ENCODE results near the gene HOXC6.

The HOXC6 gene

DNA sequence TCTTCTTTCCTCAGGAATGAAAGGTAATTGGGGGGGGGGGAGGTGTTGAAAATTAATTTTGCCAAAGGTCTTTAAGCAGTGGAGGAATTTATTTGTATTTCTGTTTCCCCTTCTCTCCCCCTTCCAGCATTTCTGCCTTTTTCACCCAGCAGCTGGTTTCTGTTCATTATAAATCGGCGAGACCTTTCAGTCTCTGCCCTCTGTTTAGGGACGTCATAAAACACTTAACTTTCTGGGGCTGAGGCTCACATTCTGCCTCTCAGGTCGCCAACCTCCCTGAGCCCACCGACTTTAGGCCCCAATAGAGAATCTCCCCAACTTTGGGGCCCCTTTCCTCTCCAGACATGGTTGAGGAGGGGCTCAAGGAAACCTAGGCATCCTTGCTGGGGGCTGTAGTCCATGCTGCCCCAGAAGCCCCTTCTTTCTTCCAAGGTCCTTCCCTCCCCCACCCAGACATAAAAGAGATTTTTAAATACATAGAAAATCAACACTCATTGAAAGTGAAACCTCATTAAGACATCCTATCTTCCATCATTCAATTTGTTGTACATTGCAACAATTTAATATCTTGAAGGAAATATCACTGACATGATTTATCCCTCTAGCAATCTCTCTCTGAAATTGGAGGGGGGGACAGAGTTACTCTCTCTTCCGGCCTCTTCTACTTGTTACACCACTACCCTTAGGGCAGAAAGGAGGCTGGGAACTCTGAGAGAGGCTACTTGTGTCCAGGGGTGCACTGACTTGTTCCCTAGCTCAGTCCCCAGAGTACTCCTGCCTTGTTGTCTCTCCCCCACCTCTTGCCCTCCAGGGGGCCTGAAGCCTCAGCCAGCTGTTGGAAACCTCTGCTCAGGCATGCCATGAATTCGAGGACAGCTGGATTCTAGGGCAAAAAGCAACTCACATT lies 2.5 kb upstream of the HOXC6 start:
- TF ChIP-seq, protein P1, sequence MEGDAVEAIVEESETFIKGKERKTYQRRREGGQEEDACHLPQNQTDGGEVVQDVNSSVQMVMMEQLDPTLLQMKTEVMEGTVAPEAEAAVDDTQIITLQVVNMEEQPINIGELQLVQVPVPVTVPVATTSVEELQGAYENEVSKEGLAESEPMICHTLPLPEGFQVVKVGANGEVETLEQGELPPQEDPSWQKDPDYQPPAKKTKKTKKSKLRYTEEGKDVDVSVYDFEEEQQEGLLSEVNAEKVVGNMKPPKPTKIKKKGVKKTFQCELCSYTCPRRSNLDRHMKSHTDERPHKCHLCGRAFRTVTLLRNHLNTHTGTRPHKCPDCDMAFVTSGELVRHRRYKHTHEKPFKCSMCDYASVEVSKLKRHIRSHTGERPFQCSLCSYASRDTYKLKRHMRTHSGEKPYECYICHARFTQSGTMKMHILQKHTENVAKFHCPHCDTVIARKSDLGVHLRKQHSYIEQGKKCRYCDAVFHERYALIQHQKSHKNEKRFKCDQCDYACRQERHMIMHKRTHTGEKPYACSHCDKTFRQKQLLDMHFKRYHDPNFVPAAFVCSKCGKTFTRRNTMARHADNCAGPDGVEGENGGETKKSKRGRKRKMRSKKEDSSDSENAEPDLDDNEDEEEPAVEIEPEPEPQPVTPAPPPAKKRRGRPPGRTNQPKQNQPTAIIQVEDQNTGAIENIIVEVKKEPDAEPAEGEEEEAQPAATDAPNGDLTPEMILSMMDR (IDR thresholded peaks at IDR 0.05; ENCODE audit: insufficient read depth, low read length, missing control alignments) = peak; percentile 19
- POLR2A ChIA-PET = interaction anchor here (0.9 to 3.9 kb wide), 5 partner anchors 9 to 41 kb away, joined by 3 to 28 read pairs (median 14); partner anchors contain the start of genes HOXC10 and HOXC8
- DNase-seq (ENCODE audit: low read depth, low spot score) = no peak
- CTCF ChIA-PET = interaction anchor here (3.4 to 23.4 kb wide), 5 partner anchors 18 to 189 kb away, joined by 10 to 908 read pairs (median 44); partner anchors contain the start of genes HOXC10, HOXC8, HOXC9 and SMUG1
- peak overlapping the region; percentile 42 for H3K4me3 ChIP-seq (ENCODE audit: low read depth, low read length)

GRCh38 chr12:54026640-54027441 lies 1.4 kb upstream of the HOXC6 start:
- TF ChIP-seq, protein P1 (IDR thresholded peaks at IDR 0.05; ENCODE audit: insufficient read depth, low read length, missing control alignments) = no peak
- H3K4me3 ChIP-seq (ENCODE audit: low read depth, low read length) = peak overlapping the region; percentile 39
- DNase-seq (ENCODE audit: low read depth, low spot score) = no peak
- POLR2A ChIA-PET = interaction anchor here (0.5 to 3.9 kb wide), 5 partner anchors 10 to 36 kb away, joined by 3 to 28 read pairs (median 6); partner anchors contain the start of gene HOXC8
- CTCF ChIA-PET = interaction anchor here (0.9 to 23.4 kb wide), 9 partner anchors 10 to 342 kb away, joined by 3 to 908 read pairs (median 4); partner anchors contain the start of genes HOXC8, HOXC9 and SMUG1

GRCh38 chr12:54027442-54027786 lies 826 bp upstream of the HOXC6 start:
- TF ChIP-seq, protein P1 (IDR thresholded peaks at IDR 0.05; ENCODE audit: insufficient read depth, low read length, missing control alignments) = no peak
- POLR2A ChIA-PET = interaction anchor here (1.4 to 3.9 kb wide), 5 partner anchors 10 to 36 kb away, joined by 6 to 28 read pairs (median 8); partner anchors contain the start of genes HOXC8 and HOXC9
- DNase-seq (ENCODE audit: low read depth, low spot score) = no peak
- H3K4me3 ChIP-seq (ENCODE audit: low read depth, low read length) = peak overlapping the region; percentile 39
- CTCF ChIA-PET = interaction anchor here (0.9 to 23.4 kb wide), 8 partner anchors 9 to 297 kb away, joined by 3 to 908 read pairs (median 4); partner anchors contain the start of genes HOXC8, HOXC9 and SMUG1

DNA sequence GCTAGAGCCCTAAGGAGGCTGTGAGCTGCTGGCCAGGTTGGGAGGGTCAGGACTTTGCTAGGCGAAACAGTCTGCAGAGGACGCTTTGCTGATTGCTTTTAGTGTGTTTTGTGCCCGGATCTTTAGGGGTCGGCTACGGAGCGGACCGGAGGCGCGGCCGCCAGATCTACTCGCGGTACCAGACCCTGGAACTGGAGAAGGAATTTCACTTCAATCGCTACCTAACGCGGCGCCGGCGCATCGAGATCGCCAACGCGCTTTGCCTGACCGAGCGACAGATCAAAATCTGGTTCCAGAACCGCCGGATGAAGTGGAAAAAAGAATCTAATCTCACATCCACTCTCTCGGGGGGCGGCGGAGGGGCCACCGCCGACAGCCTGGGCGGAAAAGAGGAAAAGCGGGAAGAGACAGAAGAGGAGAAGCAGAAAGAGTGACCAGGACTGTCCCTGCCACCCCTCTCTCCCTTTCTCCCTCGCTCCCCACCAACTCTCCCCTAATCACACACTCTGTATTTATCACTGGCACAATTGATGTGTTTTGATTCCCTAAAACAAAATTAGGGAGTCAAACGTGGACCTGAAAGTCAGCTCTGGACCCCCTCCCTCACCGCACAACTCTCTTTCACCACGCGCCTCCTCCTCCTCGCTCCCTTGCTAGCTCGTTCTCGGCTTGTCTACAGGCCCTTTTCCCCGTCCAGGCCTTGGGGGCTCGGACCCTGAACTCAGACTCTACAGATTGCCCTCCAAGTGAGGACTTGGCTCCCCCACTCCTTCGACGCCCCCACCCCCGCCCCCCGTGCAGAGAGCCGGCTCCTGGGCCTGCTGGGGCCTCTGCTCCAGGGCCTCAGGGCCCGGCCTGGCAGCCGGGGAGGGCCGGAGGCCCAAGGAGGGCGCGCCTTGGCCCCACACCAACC lies 1.5 kb downstream of the HOXC6 start:
- DNase-seq (ENCODE audit: low read depth, low spot score) = no peak
- ChIA-PET CTCF (interaction anchor here (0.6 to 23.4 kb wide), 6 partner anchors 22 to 168 kb away, joined by 3 to 908 read pairs (median 13); partner anchors contain the start of genes HOXC10, HOXC4, HOXC8 and HOXC9), POLR2A (interaction anchor here (1.4 to 5.0 kb wide), 3 partner anchors 13 to 30 kb away, joined by 4 to 34 read pairs (median 28); partner anchors contain the start of gene HOXC9)
- peak overlapping the region; percentile 60 for H3K4me3 ChIP-seq (ENCODE audit: low read depth, low read length)
- TF ChIP-seq, protein P1 (IDR thresholded peaks at IDR 0.05; ENCODE audit: insufficient read depth, low read length, missing control alignments) = no peak

DNA sequence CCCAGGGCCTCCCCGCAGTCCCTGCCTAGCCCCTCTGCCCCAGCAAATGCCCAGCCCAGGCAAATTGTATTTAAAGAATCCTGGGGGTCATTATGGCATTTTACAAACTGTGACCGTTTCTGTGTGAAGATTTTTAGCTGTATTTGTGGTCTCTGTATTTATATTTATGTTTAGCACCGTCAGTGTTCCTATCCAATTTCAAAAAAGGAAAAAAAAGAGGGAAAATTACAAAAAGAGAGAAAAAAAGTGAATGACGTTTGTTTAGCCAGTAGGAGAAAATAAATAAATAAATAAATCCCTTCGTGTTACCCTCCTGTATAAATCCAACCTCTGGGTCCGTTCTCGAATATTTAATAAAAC lies 2.2 kb downstream of the HOXC6 start:
- no peak for DNase-seq (ENCODE audit: low read depth, low spot score)
- ChIA-PET POLR2A (interaction anchor here (1.0 to 5.0 kb wide), 4 partner anchors 13 to 31 kb away, joined by 3 to 34 read pairs (median 4); partner anchors contain the start of gene HOXC9), CTCF (interaction anchor here (1.2 to 23.4 kb wide), 10 partner anchors 8 to 186 kb away, joined by 3 to 908 read pairs (median 16); partner anchors contain the start of genes HOXC10, HOXC4, HOXC8 and HOXC9)

More for the DNA sequence above, 2.2 kb downstream of the HOXC6 start:
- H3K4me3 ChIP-seq (ENCODE audit: low read depth, low read length) = peak overlapping the region; percentile 60
- TF ChIP-seq, protein P1 (IDR thresholded peaks at IDR 0.05; ENCODE audit: insufficient read depth, low read length, missing control alignments) = no peak
